Left ventricle myocardium inferior (tissue), 1 donor: ENCODE results near the gene CFAP52. TPM values are rescaled to one million over a fixed set of nuclear protein-coding genes. Genes with fewer than 3 reads are reported as not detected.

Source experiments
- DNase-seq: peaks from one replicate; pipeline ENCODE4 v3.0.0-alpha.2; 2020
- H3K27ac ChIP-seq: fragments of 200-600 bp; replicated peaks from 2 replicates; pipeline ENCODE4 v1.8.0; 2021
- H3K27me3 ChIP-seq: fragments of 200-600 bp; 2 replicates; pipeline ENCODE4 v1.8.0; 2021; ENCODE audit warnings: low read depth
- H3K36me3 ChIP-seq: fragments of 200-600 bp; 2 replicates; pipeline ENCODE4 v1.8.0; 2021
- H3K4me1 ChIP-seq: fragments of 200-600 bp; 2 replicates; pipeline ENCODE4 v1.8.0; 2021
- H3K4me3 ChIP-seq: fragments of 200-600 bp; 2 replicates; pipeline ENCODE4 v1.8.0; 2021; ENCODE audit warnings: mild to moderate bottlenecking, moderate library complexity
- H3K9me3 ChIP-seq: fragments of 200-600 bp; replicated peaks from 2 replicates; pipeline ENCODE4 v1.8.0; 2021
- CTCF ChIP-seq: fragments of 200-600 bp; IDR thresholded peaks from 2 replicates; pipeline ENCODE4 v1.8.0; 2021; ENCODE audit warnings: antibody characterized with exemption, mild to moderate bottlenecking, borderline replicate concordance
- intact Hi-C: fragments of 100-400 bp; cut with micrococcal nuclease; formaldehyde crosslinking; loops from one replicate; pipeline ENCODE4 v1.11.0; 2022
- total RNA-seq: library from RNA; stranded (reverse); fragmentation: NEBNext Ultra II Directional; extraction: Animal tissue kit (Norgen Biotek cat#: 25700); gene quantifications from one replicate; pipeline ENCODE4 v1.2.1, GENCODE V29; 2021
- donor health status: DM: no; HTN: yes; CAD: no; lungs with severe emphysema.

The CFAP52 gene
- total RNA-seq, 1 donor from 2014 or later: not detected

DNA sequence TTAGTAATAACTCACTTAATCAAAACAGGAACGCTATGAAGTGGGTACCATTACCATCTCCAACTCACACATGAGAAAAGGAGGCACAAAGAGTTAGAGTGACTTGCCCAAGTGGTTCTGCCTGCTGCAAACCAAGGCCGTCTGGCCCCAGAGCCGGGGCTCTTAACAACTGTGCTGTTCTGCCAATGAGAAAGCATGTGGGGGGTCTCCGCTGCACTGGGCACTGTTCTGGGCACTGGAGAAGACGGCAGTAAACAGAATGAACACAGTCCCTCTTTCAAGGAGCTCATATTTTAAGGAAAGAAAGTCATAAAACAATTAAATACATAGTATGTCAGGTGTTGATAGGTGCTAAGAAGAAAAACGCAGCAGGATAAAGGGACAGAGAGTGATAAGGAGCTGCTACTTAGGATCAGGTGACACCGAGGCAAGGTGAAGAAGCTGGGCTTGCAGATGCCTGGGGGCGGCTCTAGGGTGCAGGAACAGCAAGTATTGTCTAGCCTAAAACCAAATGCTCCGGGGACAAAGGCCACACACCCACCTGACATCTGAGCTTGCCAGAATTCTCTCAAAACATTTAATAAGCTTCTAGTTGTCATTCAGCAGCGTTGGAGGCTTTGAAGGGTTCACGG lies 7.4 kb upstream of the CFAP52 start:
- no peak for TF ChIP-seq CTCF
- Histone ChIP-seq H3K9me3 (no peaks in the 10 kb centered on the region), H3K36me3 (peaks cover 36% of the 10 kb centered on the region), H3K4me3 (no peak overlapping the region), H3K27ac (no peak overlapping the region), H3K27me3 (no peaks in the 10 kb centered on the region), H3K4me1 (peaks cover 10% of the 10 kb centered on the region)
- DNase-seq: no peak
- intact Hi-C loops: no loop called here

DNA sequence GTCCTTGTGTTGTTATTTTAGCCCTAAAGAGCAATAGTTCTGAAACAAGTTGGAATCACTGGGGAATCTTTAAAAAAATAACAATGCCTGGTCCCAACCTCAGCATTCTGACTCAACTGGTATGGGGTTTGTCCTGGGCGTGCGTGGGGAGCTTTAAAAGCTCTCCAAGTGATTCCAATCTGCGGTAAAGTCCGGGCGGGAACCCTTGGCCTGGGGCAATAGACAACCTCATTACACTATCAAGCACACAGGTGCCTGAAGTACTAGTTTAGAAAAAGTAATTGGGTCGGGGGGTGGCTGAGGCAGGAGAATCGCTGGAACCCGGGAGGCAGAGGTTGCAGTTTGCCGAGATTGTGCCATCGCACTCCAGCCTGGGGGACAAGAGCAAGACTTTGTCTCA lies 5.2 kb upstream of the CFAP52 start:
- Histone ChIP-seq H3K9me3 (no peaks in the 10 kb centered on the region), H3K4me3 (no peak overlapping the region), H3K27me3 (no peaks in the 10 kb centered on the region), H3K4me1 (peaks cover 24% of the 10 kb centered on the region), H3K27ac (no peak overlapping the region), H3K36me3 (peaks cover 36% of the 10 kb centered on the region)
- DNase-seq: no peak
- intact Hi-C loops: no loop called here
- TF ChIP-seq CTCF: no peak

DNA sequence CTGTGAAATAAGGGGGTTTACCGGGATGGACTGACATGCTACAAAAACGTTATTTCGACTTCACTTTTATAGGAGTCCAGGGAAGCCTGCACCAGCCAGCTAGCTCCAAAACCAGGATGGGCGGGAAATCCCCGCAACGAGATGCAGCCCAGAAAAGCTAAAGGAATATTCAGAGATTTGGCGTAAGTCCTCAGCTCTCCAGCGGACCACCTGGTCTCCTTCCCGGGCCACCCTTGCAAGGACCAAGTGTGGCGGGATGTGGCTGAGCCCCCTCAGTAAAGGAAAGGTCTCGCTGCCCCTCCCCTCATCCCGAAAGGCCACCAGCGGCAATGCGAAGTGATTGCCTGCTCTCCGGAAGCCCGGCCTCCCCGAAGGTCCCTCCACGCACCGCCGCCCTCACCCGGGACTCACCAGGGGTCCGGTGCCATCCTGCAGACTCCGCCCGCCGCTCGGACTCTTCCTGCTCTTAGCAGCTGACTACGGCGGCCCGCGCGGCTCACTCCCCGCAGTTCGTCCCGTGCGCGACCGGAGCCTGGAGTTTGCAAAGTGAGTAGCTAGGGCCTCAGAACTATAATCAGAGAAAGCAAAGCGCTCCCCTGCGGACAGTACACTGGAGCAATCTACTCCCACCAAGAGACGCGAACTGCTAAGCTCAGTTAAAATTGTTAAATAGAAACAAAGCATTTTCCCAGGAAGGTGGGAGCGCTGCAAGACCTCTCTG lies 901 bp upstream of the CFAP52 start, which contains the start of gene STX8:
Gene STX8, minus strand, starts transcription at position 440 of the 721 bp plus-strand sequence. Its CDS starts 12 bp downstream, at position 428.
- intact Hi-C loops: no loop called here
- TF ChIP-seq CTCF: no peak

GRCh38 chr17:9577373-9577709 lies 899 bp downstream of the CFAP52 start:
- no peaks in the 10 kb centered on the region for H3K27me3 ChIP-seq
- DNase-seq: no peak
- H3K4me1 ChIP-seq: peaks cover 36% of the 10 kb centered on the region
- H3K4me3 ChIP-seq: peak overlapping the region; percentile 90
- H3K9me3 ChIP-seq: no peaks in the 10 kb centered on the region
- peak overlapping the region; percentile 79 for H3K27ac ChIP-seq
- peak; percentile 4 for TF ChIP-seq CTCF
- intact Hi-C loops: no loop called here
- no peaks in the 10 kb centered on the region for H3K36me3 ChIP-seq

More for the DNA sequence above, 901 bp upstream of the CFAP52 start, which contains the start of gene STX8:
- peak within 1 kb of the TSS; percentile 79 for H3K27ac ChIP-seq
- peak; percentile 94 for DNase-seq
- peaks cover 36% of the 10 kb centered on the region for H3K4me1 ChIP-seq
- no peaks in the 10 kb centered on the region for H3K9me3 ChIP-seq
- H3K27me3 ChIP-seq: no peaks in the 10 kb centered on the region
- H3K36me3 ChIP-seq: peaks cover 3% of the 10 kb centered on the region
- H3K4me3 ChIP-seq: peak within 1 kb of the TSS; percentile 90

DNA sequence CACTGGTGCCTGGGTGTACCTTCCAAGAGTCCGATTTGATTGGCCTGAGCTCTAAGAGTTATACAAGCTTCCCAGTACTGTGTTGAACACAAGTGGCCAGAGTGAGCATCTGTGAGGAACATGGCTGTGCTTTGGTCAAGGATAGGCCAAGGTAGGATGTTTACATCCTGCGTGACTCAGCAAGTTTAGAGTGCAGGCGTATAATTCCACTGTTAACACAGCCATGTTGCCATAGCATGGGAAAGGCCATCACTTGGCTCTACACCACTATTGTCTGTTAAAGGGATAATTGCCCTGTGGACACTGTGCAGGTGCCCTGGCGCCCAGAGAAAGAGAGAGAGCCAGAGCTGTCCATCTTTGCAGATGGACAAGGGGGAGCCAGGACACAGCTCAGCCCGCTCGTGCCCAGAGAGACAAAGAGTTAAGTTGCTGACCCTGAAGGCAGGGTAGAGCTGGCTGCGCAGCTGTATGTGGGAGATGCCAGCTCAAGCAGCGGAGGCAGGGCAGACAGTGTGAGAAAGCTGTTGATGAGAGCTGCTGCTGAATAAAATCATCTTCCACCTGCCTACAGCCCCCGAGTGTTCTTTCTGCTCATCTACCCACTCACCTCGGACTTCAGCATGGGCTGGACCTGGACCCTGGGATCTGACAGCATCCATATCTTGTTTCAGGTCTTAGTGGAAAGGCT lies 11.7 kb downstream of the CFAP52 start:
- DNase-seq: no peak
- Histone ChIP-seq H3K4me1 (no peaks in the 10 kb centered on the region), H3K27ac (no peak overlapping the region), H3K27me3 (no peaks in the 10 kb centered on the region), H3K4me3 (no peak overlapping the region), H3K36me3 (no peaks in the 10 kb centered on the region), H3K9me3 (no peaks in the 10 kb centered on the region)
- intact Hi-C loops: no loop called here
- TF ChIP-seq CTCF: no peak
